Cerebellar nuclear complex (tissue), 1 donor: ENCODE data around the gene GAREM1.

Source experiments
- DNase-seq, 2 experiments: peaks; one replicate each; lab custom pipeline; 2025; lab: John Stamatoyannopoulos, UW

Gene GAREM1

DNA sequence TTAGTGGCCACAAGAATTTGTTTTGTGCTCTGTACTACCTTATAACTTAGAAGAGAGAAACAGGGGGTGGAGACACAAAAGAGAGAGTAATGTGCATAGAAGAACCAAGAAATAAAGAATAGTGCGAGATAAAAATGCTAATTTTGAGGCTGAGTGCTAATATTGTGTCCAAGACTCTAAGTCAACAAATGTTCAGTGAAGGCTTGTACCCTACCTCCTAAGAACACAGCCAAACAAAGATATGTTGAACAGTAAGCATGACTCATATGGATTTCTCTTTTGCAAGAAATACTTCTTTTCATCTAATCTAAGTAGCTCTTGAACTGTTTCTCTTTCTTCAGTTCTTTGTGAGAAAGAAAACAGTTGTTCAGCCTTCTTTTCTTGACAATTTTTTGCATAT is 45.2 kb downstream of the GAREM1 start:
- DNase-seq = no peak

DNA sequence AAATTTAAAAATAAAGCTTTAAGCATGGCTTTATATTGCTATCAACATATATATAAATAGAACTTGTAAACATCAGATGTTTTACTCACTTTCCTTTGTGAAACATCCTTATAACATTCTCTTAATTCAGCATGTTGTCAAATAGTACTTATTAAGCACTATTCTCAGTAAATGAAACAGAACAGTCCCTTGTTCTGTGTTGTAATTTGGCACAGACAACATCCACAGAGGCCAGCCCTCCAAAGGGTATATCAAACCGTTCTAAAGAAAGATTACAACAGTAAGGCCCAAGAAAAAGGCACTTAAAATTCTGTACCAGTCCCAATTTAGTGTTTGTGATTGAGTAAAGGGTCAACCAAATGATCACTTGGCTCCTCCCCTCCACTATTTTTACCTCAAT is 46.0 kb downstream of the GAREM1 start:
- DNase-seq = no peak

DNA sequence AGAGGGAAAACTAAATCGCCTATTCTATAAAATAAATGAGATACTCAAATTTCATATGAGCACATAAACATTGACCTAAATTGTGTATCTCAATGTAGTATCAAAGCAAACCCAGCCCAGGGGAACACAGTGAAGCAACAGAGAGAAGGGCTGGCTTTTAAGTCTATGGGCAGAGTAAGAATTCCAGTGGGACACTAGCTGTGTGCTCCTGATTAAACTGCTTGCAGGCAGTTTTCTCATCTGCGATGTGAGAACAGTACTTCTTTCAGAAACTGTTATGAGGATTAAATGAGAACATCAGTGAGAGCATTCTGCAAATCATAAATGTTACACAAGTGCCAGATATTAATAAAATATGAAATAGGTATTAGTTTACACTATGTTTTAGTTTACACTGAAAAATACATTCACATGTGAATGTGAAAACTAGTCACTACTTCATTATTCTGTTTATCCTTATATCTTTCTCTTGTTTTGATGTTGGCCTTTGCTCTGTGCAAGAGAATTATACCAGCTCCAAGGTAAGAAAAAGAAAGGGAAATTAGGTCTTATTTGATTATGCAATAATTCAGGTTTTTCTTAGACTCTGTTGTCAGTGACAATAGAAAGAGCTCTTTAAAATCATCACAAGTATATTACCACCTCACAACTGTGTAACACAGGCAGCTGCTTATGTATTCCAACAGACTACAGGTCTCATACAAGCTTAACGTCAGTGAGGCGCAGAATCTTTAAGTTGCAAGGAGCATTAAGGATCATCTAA is 47.5 kb downstream of the GAREM1 start:
- no peak for DNase-seq

DNA sequence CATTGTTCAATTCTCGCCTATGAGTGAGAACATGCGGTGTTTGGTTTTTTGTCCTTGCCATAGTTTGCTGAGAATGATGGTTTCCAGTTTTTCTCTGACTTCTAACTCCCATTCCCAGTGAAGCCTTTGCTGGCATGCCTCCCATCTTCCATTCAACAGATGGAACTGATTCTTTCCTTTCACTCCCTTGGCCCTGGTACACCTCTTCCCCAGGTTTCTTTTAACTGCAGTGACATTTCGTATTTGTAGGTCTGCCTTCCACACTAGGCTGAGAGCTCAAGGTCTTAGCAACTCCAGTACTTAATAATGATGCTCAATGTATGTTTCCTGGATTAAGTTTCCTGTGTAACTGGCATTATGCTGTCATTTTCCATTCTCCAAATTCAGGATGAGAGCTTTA is 48.5 kb downstream of the GAREM1 start:
- peak in 1 of 2 experiments; percentile 64 for DNase-seq

DNA sequence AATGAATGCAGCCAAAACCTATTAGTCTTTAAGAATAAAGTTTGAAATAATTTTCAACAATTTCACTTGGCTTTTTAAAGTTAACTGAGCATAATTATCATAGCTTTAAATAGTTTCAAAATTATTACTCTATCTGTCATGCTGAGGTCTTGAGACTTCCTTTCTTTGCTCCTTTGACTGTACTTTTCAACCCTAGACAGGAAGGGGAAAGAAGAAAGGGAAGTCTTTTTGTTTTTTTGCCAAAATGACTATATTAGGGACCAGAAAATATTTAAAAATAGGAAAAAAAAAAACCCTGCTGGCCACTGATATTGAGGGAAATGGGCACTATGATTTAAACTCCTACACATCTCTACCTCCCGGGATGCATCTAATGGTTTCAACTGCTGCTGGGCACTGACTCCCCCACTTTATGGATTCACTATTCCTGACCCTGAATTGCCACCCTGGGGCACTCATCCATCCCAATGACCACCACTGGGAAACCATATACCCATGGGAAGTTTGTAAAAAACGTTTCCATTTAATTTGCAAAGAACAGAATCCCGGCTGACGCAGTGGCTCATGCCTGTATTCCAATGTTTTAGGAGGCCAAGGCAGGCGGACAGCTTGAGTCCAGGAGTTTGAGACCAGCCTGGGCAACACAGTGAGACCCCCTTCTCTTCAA is 50.5 kb downstream of the GAREM1 start:
- DNase-seq = no peak

DNA sequence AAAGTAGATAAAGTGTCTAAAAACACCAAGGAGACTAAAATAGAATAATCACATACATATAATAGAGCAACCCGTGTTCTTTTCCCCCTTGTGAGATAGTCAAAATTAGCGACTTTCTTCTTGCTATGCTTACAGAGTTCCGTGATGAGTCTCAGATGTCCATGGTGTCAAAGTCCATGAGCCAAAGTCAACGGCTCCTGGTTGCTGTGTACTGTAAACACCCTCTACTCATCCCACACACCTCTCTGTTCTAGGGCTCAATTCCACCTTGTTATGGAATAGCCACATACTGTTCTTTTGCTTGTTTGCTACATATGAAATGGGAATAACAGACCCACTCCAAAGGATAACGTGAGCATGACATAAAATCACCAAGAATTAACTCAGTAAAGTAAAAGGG is 52.5 kb downstream of the GAREM1 start:
- DNase-seq = no peak

DNA sequence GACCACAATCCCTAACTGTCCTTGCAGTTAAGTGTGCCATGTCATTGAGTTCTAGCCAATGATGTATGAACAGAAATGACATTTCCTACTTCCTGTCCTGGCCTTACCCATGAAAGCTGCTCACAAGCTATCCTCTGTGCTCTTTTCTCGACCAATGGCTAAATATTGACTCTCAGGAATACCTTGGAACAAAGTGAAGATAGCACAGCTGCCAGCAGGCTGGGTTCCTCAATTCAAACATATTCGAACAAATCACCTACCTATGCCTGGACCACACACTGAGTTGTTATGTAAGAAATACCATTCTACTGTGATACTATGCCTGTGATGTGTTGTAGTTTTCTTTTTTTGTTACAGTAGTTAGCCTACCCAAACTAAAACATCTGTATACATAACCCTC is 65.1 kb downstream of the GAREM1 start:
- DNase-seq = no peak

DNA sequence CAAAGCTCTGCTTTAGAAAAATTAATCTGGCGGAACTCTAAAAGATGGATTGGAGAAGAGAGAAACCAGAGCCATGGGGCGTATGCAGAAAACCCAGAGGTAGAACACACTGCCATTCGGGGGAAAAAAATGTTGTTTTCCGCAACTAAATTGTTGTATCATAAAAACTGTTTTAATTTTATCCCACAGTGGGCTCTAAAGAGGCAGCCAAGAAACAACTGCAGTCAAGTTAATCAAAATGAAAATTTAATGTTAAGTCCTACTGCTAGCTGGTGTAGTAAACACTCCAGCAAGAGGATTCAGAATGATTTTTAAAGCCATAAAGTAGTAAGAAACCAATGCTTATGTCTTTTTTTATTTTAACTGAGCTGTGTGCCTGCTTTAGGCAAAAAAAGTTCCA is 69.1 kb downstream of the GAREM1 start:
- DNase-seq = no peak

DNA sequence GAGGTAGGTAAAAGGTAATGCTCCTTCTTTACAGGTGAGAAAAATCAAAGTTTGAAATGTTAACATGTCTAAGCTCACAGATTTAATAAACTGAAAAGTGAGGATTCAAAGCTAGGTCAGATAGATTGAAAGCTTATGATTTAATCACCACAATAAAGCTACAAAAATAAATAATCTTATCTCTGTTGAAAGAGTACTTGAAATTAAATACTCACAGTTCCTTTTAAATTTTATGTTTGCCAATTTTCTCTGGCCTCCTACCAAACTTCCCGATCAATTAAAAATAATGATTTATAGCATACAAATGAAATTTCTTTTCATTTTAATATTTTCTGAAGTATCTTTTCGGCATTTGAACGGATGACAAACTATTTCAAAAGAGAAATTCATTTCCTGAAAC is 77.3 kb downstream of the GAREM1 start:
- no peak for DNase-seq

DNA sequence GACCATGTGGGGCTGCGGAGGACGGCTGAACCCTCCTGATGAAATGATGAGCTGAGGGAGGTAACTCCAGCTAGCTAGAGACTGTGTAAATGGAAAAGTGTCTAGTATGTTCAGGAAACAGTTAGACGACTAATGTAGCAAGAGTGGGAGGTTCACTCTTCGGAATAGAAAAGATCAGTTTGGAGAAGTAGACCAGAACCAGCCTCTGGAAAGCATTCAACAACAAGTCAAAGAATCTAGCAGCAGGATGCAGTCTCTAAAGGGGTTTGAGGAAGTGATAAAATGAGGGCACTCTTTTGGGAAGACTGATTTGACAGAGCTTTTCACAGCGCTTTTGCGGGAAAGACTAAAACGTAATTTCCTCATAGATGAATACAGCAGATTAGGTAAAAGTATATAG is 79.6 kb downstream of the GAREM1 start:
- DNase-seq = no peak

DNA sequence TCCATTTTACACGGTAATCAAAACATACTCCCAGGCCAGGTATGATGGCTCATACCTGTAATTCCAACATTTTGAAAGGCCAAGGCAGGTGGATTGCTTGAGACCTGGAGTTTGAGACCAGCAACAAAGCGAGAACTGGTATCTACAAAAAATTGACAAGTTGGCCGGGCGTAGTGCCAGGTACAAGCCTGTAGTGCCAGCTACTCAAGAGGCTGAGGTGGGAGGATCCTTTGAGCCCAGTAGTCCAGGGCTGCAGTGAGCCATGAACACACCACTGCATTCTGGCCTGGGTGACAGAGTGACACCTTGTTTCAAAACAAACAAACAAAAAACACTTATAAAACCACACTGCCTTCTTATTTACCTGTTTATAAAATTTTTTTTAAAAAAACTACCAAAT is 80.8 kb downstream of the GAREM1 start:
- DNase-seq = no peak

DNA sequence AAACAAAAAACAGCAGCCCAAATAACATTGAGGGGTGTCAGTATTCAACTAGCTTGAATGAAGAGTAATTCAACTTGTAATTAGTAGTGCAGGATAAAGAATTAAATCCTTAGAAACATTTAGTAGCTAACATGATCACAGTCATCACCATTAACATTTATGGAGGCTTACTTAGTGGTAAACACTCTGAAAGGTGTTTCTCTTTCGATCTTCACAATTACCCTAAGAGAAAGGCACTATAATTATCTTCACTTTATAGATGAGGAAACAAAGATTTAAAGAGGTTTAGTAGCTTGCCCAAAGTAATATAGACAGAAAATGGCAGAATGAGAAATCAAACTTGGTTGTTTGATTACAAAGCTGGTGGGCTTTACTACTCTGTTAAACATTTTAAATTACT is 81.5 kb downstream of the GAREM1 start:
- DNase-seq = no peak

DNA sequence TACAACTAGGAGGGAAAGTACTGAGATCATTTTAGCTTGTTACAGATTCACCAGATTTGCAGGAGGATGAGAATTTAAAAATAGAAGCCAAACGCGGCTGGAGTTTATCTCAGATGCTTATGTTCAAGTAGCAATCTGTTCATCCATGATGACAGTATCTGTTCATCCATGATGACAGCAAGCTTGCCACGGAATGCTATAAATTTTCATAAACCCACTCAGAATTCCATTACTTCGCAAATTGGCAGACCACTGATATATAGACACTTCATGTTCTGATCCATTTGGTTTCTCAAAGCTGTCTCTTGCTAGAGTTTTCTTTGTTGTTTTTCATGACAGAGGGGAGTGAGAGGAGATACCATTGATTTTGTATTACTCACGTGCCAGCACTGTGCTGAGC is 84.2 kb downstream of the GAREM1 start:
- peak in 1 of 2 experiments; percentile 56 for DNase-seq

DNA sequence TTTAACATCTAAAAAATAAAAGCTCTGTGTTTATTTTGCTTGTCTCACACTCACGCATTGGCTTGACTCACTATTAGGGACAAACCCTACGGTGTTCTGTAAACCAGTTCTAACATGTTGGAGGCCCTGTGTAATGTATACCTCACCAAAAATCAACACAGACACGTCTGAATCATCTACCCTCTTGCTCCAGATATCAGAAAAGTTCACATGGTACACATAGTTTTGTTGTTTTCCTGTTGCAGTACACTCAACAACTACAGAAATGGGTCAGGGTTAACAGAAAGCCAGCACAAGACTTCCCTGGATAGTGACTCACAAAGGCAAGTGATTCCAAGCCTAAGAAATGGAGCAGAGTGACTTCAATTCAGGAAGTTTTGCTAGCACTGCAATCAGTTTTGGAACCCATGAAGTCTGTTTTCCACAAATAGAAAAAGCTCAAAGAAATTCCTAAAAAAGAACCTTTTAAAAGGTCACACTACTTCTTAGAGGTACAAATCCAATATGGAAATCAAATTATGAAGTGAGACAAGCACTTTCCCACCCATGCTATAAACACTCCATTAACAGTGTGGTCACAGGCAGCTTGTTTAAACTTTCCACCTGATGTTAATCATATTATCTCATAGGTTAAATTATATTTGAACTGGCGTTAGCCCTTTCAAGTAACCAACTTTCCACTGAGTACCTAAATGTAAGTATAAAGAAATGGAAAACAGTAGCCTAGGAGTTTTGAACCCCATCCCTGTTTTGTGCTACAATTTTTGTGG is 87.4 kb downstream of the GAREM1 start:
- DNase-seq = no peak

DNA sequence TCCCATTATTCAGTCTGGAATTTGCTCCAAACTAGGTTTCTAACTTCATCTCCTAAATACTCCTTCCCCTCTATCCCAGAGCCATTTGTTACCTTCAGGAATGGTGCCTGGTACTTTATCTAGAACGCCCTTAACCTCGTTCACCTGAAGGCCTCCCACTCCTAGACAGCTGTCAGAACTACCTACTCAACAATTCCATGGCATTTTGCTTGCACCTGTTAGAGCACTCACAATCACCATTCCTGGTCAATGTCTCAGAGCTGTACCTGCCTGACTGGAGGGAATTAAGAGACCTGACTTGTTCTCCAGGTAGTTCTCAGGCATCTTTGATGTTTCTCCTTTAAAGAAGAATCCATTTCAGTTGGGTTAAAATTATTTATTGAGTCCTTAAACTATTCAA is 88.9 kb downstream of the GAREM1 start:
- no peak for DNase-seq

DNA sequence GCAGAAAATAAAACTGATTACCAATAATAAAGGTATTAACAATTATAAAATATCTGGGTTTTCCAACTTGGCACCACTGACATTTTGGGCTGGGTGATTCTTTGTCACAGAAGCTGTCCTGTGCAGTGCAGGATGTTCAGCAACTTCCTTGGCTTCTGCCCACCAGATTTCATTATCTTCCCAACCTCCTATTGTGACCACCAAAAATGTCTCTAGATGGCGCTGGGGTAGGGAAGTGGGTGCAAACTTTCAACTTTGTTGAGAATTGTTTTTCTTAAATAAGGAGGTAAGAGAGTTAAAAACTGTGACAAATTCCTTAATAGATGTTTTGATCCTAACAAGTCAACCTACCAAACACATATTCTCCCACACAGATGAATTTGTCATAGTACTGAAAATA is 90.1 kb downstream of the GAREM1 start:
- DNase-seq = no peak

DNA sequence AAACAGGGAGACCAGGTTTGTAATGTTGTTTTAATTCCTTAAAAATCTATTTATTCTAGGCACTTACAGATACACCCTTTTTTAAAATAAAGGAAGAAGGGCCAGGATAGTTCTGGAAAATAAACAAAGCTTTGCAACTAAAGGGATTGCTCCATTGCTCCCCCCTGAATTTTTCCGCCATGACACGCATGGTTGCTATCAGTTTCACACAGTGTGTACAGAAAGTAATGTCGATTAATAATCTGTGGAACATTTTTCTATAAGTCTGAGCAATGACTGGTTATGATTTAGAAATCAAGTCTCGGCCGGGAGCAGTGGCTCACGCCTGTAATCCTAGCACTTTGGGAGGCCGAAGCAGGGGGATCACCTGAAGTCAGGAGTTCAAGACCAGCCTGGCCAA is 90.8 kb downstream of the GAREM1 start:
- no peak for DNase-seq

DNA sequence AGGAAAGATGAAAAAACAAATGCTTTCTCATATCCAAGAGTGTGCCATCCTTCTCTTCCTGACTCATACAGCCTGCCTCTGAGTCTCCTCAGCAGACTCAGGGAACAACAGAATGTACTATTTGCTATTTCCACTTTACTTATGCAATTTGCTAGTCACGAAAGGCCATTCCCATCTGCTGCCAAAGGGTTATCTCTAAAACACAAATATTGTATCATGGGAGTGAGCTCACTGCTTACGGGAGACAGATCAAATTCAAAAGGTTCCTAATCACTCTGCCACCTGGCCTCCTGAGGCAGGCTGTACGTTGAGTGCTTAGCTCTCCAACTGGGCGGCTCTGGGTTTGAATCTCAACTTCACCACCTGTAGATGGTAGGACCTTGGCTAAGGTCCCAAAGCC is 92.0 kb downstream of the GAREM1 start:
- no peak for DNase-seq

DNA sequence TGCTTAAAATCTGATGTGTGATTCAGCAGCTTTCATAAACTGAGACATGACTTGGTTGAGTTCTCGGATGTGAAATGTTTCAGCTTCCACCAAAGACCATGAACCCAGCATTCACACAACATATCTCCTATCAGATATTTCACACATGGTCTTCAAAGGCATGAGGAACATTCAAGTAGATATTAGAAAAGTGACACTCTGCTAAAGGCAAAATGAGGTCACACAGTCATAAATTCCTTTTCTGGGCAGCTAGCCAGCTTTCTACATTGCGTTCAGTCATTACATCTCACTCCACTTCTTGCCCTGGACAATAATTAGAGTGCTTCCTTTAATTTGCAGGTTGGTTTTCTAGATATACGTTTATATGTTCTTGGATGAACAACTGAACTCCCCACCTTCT is 96.7 kb downstream of the GAREM1 start:
- no peak for DNase-seq

DNA sequence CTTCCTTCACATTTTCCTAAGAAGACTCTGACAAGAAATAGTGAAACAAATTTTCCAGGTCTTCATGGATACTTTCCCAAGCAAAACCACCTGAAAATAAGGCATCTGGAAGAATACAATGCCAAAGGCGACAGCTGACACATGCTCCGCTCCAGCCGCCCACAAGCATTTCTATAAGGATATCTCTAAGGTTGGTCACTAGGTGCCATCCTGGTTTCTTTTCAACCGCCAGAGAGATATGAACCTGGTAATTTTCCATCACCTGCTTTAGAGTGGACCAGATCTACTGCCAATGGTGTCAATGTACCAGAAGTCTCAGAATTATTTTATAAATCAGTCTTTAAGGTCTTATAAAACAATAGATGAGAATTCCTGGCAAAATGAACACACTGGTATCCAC is 97.2 kb downstream of the GAREM1 start:
- DNase-seq = no peak

DNA sequence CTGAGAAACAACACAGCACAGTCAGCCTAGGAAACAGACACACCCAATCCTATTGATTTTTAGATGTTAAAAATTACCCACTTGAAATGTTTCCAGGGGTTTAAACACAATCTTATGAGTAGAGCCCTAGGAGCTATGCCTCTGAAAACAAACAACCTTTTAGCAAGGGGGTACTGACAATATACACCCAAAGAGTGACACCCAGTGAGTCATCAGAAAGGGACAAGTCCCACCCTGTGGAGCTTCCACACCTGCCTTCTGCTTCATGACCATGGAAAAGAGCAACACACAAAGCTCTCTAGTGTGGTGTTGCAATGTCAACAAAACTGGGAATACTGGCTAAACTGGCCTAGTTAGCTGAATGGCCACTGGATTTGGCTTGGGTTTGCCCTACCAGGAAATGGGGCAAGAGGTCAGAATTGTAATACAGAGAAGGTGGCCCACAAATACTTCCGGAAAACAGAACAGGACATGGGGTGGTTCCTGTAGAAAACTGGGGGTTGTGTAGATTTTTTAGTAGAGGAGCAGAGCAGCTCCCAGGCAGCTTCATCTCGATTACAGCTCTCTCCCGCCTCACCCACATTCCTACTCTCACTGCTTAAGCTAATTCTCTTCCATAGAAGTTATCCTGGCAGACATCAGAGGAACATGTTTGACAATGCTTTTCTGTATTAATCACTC is 98.2 kb downstream of the GAREM1 start:
- DNase-seq = no peak

DNA sequence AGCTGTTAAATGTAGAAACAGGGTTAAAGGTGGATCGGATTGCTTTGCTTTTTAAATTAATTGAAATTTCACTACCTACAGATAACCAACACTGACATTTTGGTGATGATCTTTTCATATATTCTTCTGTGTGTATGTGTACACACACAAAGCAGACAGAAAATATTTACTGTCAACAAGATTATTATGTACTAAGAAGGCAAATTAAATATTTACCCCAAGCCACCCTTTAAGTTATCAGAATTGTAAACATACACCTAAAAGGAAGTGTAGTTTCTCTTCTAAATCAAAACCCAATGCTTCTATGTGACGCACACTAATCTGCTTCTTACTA is 98.7 kb downstream of the GAREM1 start:
- no peak for DNase-seq

DNA sequence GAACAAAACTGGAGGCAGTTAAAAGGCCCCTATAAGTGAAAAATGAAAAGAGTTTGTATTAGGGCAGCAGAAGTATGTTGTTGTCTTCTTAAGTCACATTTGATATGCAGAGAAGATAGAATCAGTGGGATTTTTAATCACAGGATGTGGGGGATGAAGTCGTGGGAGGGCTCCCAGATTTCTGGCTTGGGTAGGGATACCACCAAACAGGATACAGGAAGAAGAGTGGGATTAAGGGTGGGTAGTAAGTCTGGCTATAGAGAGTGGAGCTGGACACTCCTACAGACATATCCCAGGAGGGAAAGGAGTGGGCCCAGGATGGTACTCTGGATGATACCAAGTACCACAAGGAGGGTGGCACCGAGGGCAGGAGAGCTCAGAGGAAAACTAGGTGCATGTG is 99.3 kb downstream of the GAREM1 start:
- no peak for DNase-seq
